HEK293T (cell line): ENCODE data around the gene CLCN7.

ENCODE experiments used
- CTCF ChIA-PET: fragments of 350-600 bp; formaldehyde crosslinking; extraction: SDS; loops from one replicate; lab custom pipeline; 2021; ENCODE audit warnings: antibody characterized with exemption, inconsistent platforms; lab: Yijun Ruan, JAX
- POLR2A ChIA-PET: fragments of 350-600 bp; formaldehyde crosslinking; extraction: SDS; loops from one replicate; lab custom pipeline; 2020; ENCODE audit warnings: antibody characterized with exemption, inconsistent platforms; lab: Yijun Ruan, JAX
- DNase-seq: peaks from one replicate; pipeline ENCODE4 v3.0.0; 2012; ENCODE audit warnings: mixed read lengths; ENCODE audit errors: extremely low spot score
- ARNT ChIP-seq: fragments of 450-650 bp; IDR thresholded peaks from 2 replicates; pipeline ENCODE4 v1.6.1; 2017; ENCODE audit warnings: mild to moderate bottlenecking
- BHLHE40 ChIP-seq: fragments of 450-650 bp; IDR thresholded peaks from 2 replicates; pipeline ENCODE4 v1.6.1; 2016; ENCODE audit warnings: mild to moderate bottlenecking, moderate library complexity, borderline replicate concordance
- CTBP1 ChIP-seq: fragments of 450-650 bp; IDR thresholded peaks from 2 replicates; pipeline ENCODE4 v1.6.1; 2016; ENCODE audit warnings: borderline replicate concordance
- ELF4 ChIP-seq: fragments of 450-650 bp; IDR thresholded peaks from 2 replicates; pipeline ENCODE4 v1.6.1; 2017; ENCODE audit warnings: antibody characterized with exemption
- FOXA1 ChIP-seq: fragments of 450-650 bp; IDR thresholded peaks from 2 replicates; pipeline ENCODE4 v1.6.1; 2016; ENCODE audit warnings: mild to moderate bottlenecking
- FOXK2 ChIP-seq: fragments of 450-650 bp; IDR thresholded peaks from 2 replicates; pipeline ENCODE4 v1.6.1; 2016; ENCODE audit warnings: mild to moderate bottlenecking
- FOXM1 ChIP-seq: fragments of 450-650 bp; IDR thresholded peaks from 2 replicates; pipeline ENCODE4 v1.6.1; 2017; ENCODE audit warnings: mild to moderate bottlenecking, borderline replicate concordance
- HDGF ChIP-seq: fragments of 450-650 bp; IDR thresholded peaks from 2 replicates; pipeline ENCODE4 v1.6.1; 2017; ENCODE audit warnings: antibody characterized with exemption, borderline replicate concordance
- L3MBTL2 ChIP-seq: fragments of 450-650 bp; conservative IDR thresholded peaks from 2 replicates; pipeline ENCODE4 v1.6.1; 2016; ENCODE audit warnings: mild to moderate bottlenecking
- LEF1 ChIP-seq: fragments of 450-650 bp; IDR thresholded peaks from 2 replicates; pipeline ENCODE4 v1.6.1; 2017; ENCODE audit warnings: mild to moderate bottlenecking, borderline replicate concordance
- NFRKB ChIP-seq: fragments of 450-650 bp; IDR thresholded peaks from 2 replicates; pipeline ENCODE4 v1.6.1; 2016; ENCODE audit warnings: mild to moderate bottlenecking, moderate library complexity
- SP1 ChIP-seq: fragments of 450-650 bp; IDR thresholded peaks from 2 replicates; pipeline ENCODE4 v1.6.1; 2017
- SUZ12 ChIP-seq: fragments of 450-650 bp; IDR thresholded peaks from 2 replicates; pipeline ENCODE4 v1.6.1; 2016; ENCODE audit warnings: mild to moderate bottlenecking
- TARDBP ChIP-seq: fragments of 450-650 bp; IDR thresholded peaks from 2 replicates; pipeline ENCODE4 v1.6.1; 2016
- ZNF384 ChIP-seq: fragments of 450-650 bp; IDR thresholded peaks from 2 replicates; pipeline ENCODE4 v1.6.1; 2016
- TF ChIP-seq, protein P1 (sequence below): fragments of 450-650 bp; IDR thresholded peaks from 2 replicates; pipeline ENCODE4 v1.6.1; 2016

The CLCN7 gene

GRCh38 chr16:1435921-1436697, 38.7 kb downstream of the CLCN7 start:
- CTCF ChIA-PET = interaction anchor here (0.6 kb wide), 1 partner anchor 70 kb away, joined by 3 read pairs; no protein-coding TSS in a partner anchor
- DNase-seq = no peak
- POLR2A ChIA-PET = no interaction called here
- no peak for TF ChIP-seq TARDBP
- no peak for TF ChIP-seq BHLHE40
- no peak for TF ChIP-seq CTBP1
- no peak for TF ChIP-seq ELF4
- TF ChIP-seq NFRKB = no peak
- no peak for TF ChIP-seq FOXM1
- TF ChIP-seq FOXA1 = no peak
- TF ChIP-seq SUZ12 = no peak
- TF ChIP-seq SP1 = no peak
- TF ChIP-seq ZNF384 = no peak
- TF ChIP-seq, protein P1, sequence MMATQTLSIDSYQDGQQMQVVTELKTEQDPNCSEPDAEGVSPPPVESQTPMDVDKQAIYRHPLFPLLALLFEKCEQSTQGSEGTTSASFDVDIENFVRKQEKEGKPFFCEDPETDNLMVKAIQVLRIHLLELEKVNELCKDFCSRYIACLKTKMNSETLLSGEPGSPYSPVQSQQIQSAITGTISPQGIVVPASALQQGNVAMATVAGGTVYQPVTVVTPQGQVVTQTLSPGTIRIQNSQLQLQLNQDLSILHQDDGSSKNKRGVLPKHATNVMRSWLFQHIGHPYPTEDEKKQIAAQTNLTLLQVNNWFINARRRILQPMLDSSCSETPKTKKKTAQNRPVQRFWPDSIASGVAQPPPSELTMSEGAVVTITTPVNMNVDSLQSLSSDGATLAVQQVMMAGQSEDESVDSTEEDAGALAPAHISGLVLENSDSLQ = no peak
- TF ChIP-seq FOXK2 = no peak
- TF ChIP-seq L3MBTL2 = no peak

DNA sequence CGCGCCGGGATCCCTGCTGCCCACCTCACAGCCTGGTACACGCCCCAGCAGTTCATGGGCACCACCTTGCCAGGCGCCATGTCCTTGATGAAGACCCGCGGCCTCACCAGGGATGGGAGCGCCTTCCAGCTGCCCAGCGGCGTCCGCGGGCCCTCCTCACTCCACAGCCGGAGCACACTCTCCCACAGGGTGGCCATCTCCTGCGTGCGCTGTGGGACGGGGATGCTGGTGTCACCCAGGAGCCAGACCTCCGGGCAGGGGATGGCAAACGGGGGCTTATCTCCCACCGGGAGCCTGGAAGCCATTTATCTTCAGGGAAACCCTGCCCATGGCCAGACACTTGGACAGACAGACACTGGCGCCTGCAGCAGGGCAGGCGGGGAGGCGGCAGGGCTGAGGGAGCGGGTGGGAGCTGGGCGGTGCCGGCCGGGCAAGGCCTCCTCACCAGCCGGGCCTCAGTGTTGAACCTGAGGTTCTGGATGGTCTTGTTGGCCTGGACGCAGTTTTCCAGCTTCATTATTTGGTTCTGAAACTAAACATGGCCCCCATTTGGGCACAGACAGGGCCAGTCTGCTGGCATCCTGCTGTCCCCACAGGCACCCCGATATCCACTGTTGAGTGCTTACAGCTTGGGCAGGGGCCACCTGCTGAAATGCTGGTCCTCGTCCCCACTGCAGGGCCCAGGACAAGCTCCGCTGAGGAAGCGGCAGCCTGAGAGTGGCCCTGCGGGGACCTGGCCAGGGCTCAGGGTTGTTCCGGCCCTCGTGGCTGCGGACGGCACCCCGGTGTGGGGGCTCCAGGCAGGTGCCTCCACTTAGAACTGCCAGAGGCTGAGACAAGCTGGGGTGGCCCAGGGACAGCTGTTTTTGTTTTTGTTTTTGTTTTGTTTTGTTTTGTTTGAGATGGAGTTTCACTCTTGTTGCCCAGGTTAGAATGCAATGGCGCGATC, 39.9 kb downstream of the CLCN7 start:
- no peak for DNase-seq
- POLR2A ChIA-PET = no interaction called here
- TF ChIP-seq ARNT (no peak), HDGF (no peak)
- TF ChIP-seq, protein P1 = no peak
- CTCF ChIA-PET = interaction anchor here (0.6 kb wide), 2 partner anchors 69 to 71 kb away, joined by 3 read pairs; no protein-coding TSS in a partner anchor

DNA sequence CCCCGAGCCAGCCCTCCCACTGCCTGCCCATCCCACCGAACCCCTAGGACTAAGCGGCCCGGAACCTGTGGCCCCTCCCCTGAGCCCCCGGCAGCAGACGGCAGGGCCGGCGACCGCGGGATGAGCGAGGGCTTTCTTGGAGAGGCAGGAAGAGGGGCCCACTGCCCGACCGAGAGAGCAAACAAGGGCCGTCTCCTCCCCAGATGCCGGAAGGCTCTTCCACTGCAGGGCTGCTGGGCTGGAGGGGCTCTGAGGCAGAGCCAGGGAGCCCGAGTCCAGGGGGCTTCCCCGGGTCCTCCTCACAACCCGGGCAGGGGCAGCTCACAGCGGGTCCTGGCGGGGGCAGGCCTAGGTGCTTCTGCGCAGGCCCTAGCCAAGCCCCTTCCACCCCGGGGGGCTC, 41.1 kb downstream of the CLCN7 start:
- TF ChIP-seq, protein P1 = no peak
- DNase-seq = no peak
- ChIA-PET POLR2A (no interaction called here), CTCF (no interaction called here)

- ChIA-PET CTCF (no interaction called here), POLR2A (interaction anchor here (1.0 kb wide), 1 partner anchor 12 kb away, joined by 8 read pairs; the partner anchor contains the start of gene UQCC4)
- DNase-seq = no peak
- TF ChIP-seq, protein P1 = no peak
- TF ChIP-seq FOXK2 = no peak
- no peak for TF ChIP-seq BHLHE40
- no peak for TF ChIP-seq SP1
- no peak for TF ChIP-seq CTBP1
- TF ChIP-seq ARNT = no peak
- no peak for TF ChIP-seq HDGF
- TF ChIP-seq ZNF384 = no peak
- TF ChIP-seq L3MBTL2 = no peak
- no peak for TF ChIP-seq TARDBP
- TF ChIP-seq LEF1 = no peak
- no peak for TF ChIP-seq ELF4
- TF ChIP-seq NFRKB = no peak
- TF ChIP-seq SUZ12 = no peak
- TF ChIP-seq FOXM1 = no peak
These were observed 41.6 kb downstream of the CLCN7 start for GRCh38 chr16:1433263-1433560.

DNA sequence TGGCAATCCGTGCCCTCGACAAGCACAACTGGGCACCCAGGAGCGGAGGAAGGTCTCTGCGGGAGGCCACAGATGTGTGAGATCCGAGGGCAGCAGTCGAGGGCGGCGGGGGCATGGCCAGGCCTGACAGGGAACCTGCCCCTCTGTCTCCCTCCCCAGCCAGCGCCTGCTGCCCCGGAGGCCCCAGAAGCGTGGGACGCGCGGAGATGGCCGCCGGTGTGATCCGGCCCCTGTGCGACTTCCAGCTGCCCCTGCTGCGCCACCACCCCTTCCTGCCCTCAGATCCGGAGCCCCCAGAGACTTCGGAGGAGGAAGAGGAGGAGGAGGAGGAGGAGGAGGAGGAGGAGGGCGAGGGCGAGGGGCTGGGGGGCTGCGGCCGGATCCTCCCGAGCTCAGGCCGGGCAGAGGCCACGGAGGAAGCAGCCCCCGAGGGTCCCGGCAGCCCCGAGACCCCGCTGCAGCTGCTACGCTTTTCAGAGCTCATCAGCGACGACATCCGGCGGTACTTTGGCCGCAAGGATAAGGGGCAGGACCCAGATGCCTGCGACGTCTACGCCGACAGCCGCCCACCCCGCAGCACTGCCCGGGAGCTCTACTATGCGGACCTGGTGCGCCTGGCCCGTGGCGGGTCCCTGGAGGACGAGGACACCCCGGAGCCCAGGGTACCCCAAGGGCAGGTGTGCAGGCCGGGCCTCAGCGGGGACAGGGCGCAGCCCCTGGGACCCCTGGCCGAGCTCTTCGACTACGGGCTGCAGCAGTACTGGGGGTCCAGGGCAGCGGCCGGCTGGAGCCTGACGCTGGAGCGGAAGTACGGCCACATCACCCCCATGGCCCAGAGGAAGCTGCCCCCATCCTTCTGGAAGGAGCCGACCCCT, 42.2 kb downstream of the CLCN7 start:
- ChIA-PET POLR2A (interaction anchor here (1.0 kb wide), 1 partner anchor 12 kb away, joined by 8 read pairs; the partner anchor contains the start of gene UQCC4), CTCF (no interaction called here)
- no peak for TF ChIP-seq FOXK2
- TF ChIP-seq BHLHE40 = no peak
- TF ChIP-seq ELF4 = no peak
- no peak for TF ChIP-seq SUZ12
- no peak for TF ChIP-seq LEF1
- TF ChIP-seq SP1 = no peak
- no peak for DNase-seq
